PC-9 (cell line): Measurements from ENCODE around the gene P4HA3. TPM values are rescaled to one million over a fixed set of nuclear protein-coding genes. Genes with fewer than 3 reads are reported as not detected.

ENCODE experiments used
- BruUV-seq: library from RNA; stranded (reverse); fragments of 400-500 nt; replicated peaks from 2 replicates; lab custom pipeline; 2021; lab: Mats Ljungman, UMichigan
- CTCF ChIA-PET: fragments of 300-600 bp; sonication (Branson Sonifier 250); formaldehyde crosslinking; loops from one replicate; lab custom pipeline; 2022; ENCODE audit warnings: antibody characterized with exemption; lab: Charles Lee
- POLR2A ChIA-PET: fragments of 300-600 bp; sonication (Branson Sonifier 250); formaldehyde crosslinking; loops from one replicate; lab custom pipeline; 2022; ENCODE audit warnings: antibody characterized with exemption; ENCODE audit not compliant: unreplicated experiment; lab: Charles Lee
- DNase-seq, 2 experiments: peaks; one replicate each; pipeline versions ENCODE4 v3.0.0 to v3.0.0-alpha.2; 2015 to 2022; ENCODE audit warnings: mixed read lengths in 1 of 2
- H2AFZ ChIP-seq: fragments of 200-600 bp; sonication (generic); 2 replicates; pipeline ENCODE4 v1.8.1; 2017; ENCODE audit warnings: antibody characterized with exemption
- H3F3A ChIP-seq: fragments of 200-600 bp; sonication (generic); 2 replicates; pipeline ENCODE4 v1.8.1; 2017; ENCODE audit warnings: antibody characterized with exemption, mild to moderate bottlenecking, low read depth; ENCODE audit not compliant: insufficient read depth
- H3K27ac ChIP-seq: fragments of 200-600 bp; sonication (generic); 2 replicates; pipeline ENCODE4 v1.6.1; 2016; ENCODE audit warnings: mixed run types
- H3K27me3 ChIP-seq: fragments of 200-600 bp; sonication (generic); 2 replicates; pipeline ENCODE4 v1.6.1; 2016; ENCODE audit warnings: low read depth, mixed run types; ENCODE audit not compliant: insufficient read depth
- H3K36me3 ChIP-seq: fragments of 200-600 bp; sonication (generic); 2 replicates; pipeline ENCODE4 v1.6.1; 2016; ENCODE audit warnings: low read depth, mixed run types
- H3K4me1 ChIP-seq: fragments of 200-600 bp; sonication (generic); replicated peaks from 2 replicates; pipeline ENCODE4 v1.6.1; 2016; ENCODE audit warnings: mixed run types; ENCODE audit not compliant: insufficient read depth
- H3K4me2 ChIP-seq: fragments of 200-600 bp; sonication (generic); 2 replicates; pipeline ENCODE4 v1.6.1; 2017; ENCODE audit warnings: mixed run types
- H3K4me3 ChIP-seq: fragments of 200-600 bp; sonication (generic); 2 replicates; pipeline ENCODE4 v1.6.1; 2016; ENCODE audit warnings: mixed run types
- H3K79me2 ChIP-seq: fragments of 200-600 bp; sonication (generic); 2 replicates; pipeline ENCODE4 v1.6.1; 2017; ENCODE audit warnings: low read depth, mixed run types
- H3K9me2 ChIP-seq: fragments of 200-600 bp; sonication (generic); 2 replicates; pipeline ENCODE4 v1.8.1; 2017; ENCODE audit warnings: mild to moderate bottlenecking; ENCODE audit not compliant: insufficient read depth
- H3K9me3 ChIP-seq: fragments of 200-600 bp; sonication (generic); 2 replicates; pipeline ENCODE4 v1.8.1; 2016; ENCODE audit warnings: low read depth; ENCODE audit not compliant: insufficient read depth
- H4K20me1 ChIP-seq: fragments of 200-600 bp; sonication (generic); 2 replicates; pipeline ENCODE4 v1.8.1; 2017; ENCODE audit not compliant: insufficient read depth
- EZH2 ChIP-seq: fragments of 200-600 bp; sonication (generic); IDR thresholded peaks from 2 replicates; pipeline ENCODE4 v1.8.0; 2017; ENCODE audit warnings: antibody characterized with exemption, low read depth
- intact Hi-C: fragments of 100-400 bp; cut with micrococcal nuclease; formaldehyde crosslinking; loops from one replicate; pipeline ENCODE4 v1.10.0; 2022; ENCODE audit not compliant: unreplicated experiment
- total RNA-seq: library from RNA; stranded (reverse); gene quantifications from 2 replicates; pipeline ENCODE4 v1.2.3, GENCODE V29; 2021
- TF ChIP-seq, protein P1 (sequence below): fragments of 200-600 bp; sonication (generic); conservative IDR thresholded peaks from 2 replicates; pipeline ENCODE4 v1.6.1; 2017; ENCODE audit warnings: mixed run types, antibody characterized with exemption, mild to moderate bottlenecking, moderate library complexity

P4HA3 gene
- total RNA-seq, 1 experiment from 2014 or later, result 0.22 TPM

DNA sequence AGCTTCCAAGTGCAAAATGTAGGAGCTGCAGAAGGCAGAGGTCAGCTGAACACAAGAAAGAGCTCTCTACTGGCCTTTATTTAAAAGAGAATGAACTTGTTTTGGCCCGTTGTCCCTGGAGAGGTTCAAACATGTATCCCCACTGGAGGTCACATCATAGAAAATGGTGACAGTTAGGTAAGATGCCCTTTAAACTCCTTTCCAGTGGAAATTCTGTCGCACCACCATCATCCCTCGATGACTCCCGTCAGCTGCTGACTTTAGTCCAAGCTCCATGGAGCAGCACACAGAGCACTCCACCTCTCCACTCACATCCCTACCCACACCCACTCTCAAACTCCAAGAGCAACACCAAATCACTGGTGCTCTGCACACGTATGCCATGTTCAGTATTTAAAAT is 15.2 kb upstream of the P4HA3 start:
- Histone ChIP-seq H3K9me3 (no peaks in the 10 kb centered on the region), H3K27me3 (no peaks in the 10 kb centered on the region), H3K4me3 (no peak overlapping the region), H3K4me1 (0 out of 2 replicates have a peak, but pooled peaks cover 5% of the 10 kb centered on the region), H3K79me2 (no peaks in the 10 kb centered on the region), H3K9me2 (no peaks in the 10 kb centered on the region), H2AFZ (no peak overlapping the region), H4K20me1 (no peaks in the 10 kb centered on the region), H3K36me3 (no peaks in the 10 kb centered on the region), H3K27ac (no peak overlapping the region), H3K4me2 (no peak overlapping the region), H3F3A (peaks cover 10% of the 10 kb centered on the region; the same call in 1 of the 2 replicates)
- no TSS peak for BruUV-seq
- intact Hi-C loops, result no loop called here
- no peak for TF ChIP-seq EZH2
- TF ChIP-seq, protein P1, sequence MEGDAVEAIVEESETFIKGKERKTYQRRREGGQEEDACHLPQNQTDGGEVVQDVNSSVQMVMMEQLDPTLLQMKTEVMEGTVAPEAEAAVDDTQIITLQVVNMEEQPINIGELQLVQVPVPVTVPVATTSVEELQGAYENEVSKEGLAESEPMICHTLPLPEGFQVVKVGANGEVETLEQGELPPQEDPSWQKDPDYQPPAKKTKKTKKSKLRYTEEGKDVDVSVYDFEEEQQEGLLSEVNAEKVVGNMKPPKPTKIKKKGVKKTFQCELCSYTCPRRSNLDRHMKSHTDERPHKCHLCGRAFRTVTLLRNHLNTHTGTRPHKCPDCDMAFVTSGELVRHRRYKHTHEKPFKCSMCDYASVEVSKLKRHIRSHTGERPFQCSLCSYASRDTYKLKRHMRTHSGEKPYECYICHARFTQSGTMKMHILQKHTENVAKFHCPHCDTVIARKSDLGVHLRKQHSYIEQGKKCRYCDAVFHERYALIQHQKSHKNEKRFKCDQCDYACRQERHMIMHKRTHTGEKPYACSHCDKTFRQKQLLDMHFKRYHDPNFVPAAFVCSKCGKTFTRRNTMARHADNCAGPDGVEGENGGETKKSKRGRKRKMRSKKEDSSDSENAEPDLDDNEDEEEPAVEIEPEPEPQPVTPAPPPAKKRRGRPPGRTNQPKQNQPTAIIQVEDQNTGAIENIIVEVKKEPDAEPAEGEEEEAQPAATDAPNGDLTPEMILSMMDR, result no peak
- DNase-seq, result no peak
- POLR2A ChIA-PET, result no interaction called here
- CTCF ChIA-PET, result no interaction called here

DNA sequence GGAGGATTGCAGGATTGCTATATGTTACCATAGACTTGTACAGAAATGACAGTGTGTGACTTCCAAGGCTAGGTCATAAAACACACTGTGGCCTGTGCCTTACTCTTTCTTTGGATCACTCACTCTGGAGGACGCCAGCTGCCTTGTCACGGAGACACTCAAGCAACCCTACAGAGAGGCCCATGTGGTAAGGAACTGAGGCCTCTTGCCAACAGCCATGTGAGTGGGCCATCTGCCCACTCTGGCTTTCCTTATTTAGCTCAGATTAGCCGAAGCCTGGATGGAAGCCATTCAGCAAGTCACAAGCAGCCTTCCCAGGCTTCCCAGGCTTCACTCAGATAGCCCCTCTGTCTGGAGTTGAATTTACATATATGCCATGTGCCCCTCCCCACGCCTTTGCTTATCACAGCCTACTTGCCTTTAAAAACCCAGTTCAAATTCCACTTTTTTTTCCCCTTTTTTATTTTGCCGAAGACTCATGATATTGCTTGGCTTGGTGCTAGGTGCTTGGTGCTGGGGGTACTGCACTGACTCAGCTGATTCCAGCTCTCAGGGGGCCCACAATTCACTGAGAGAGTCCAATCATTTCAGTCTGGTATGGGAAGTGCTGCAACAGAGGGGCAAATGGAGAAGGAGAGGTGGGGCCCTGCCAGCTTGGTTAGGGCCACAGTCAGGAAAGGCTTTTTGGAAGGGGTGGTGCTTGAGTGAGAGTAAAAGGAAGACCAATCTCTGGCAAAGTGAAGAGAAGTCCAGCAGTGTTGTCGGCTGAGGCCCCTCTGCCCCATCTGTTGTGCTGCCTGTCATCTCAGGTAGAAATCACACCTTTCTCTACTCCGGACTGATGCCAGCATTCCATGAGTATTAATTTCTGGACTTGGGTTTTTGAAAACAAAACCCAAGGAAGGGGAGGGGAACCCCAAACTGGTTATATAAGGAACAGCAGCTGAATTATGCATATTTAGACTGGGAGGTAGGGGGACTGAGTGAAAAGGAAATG is 14.5 kb upstream of the P4HA3 start:
- no peaks in the 10 kb centered on the region for H3K79me2 ChIP-seq
- intact Hi-C loops, result no loop called here
- H2AFZ ChIP-seq, result no peak overlapping the region
- POLR2A ChIA-PET, result no interaction called here
- H3K36me3 ChIP-seq, result no peaks in the 10 kb centered on the region
- DNase-seq, result no peak
- H3K4me2 ChIP-seq, result no peak overlapping the region
- BruUV-seq, result no TSS peak
- H3K27me3 ChIP-seq, result no peaks in the 10 kb centered on the region
- TF ChIP-seq EZH2, result no peak
- TF ChIP-seq, protein P1, result no peak
- H3K4me1 ChIP-seq, result 0 out of 2 replicates have a peak, but pooled peaks cover 5% of the 10 kb centered on the region
- H3K9me2 ChIP-seq, result no peaks in the 10 kb centered on the region
- H3K9me3 ChIP-seq, result no peaks in the 10 kb centered on the region
- no peaks in the 10 kb centered on the region for H4K20me1 ChIP-seq
- CTCF ChIA-PET, result no interaction called here
- H3F3A ChIP-seq, result peaks cover 10% of the 10 kb centered on the region; the same call in 1 of the 2 replicates
- no peak overlapping the region for H3K4me3 ChIP-seq
- no peak overlapping the region for H3K27ac ChIP-seq

DNA sequence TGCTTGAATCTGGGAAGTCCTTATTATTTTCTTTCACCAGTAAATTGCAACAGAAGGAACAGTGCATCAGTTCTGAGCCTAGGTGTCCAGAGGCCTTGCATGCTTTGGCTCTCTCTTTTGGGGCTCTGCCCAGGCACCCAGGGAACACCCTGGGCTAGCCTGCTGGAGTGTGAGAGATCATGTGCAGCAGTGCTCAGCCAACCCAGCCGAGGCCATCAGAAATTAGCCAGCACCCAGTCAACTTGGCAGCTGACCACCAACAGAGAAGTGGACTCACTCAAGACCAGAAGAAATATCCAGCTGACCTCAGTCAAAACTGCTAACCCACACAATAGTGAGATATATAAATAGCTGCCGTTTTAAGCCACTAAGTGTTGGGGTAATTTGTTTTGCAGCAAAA is 11.2 kb upstream of the P4HA3 start:
- Histone ChIP-seq H3K9me3 (no peaks in the 10 kb centered on the region), H2AFZ (no peak overlapping the region), H4K20me1 (no peaks in the 10 kb centered on the region), H3K36me3 (no peaks in the 10 kb centered on the region), H3K9me2 (no peaks in the 10 kb centered on the region), H3K4me1 (no peaks in the 10 kb centered on the region), H3K79me2 (no peaks in the 10 kb centered on the region), H3K4me2 (no peak overlapping the region), H3K27ac (no peak overlapping the region), H3K4me3 (no peak overlapping the region), H3F3A (no peaks in the 10 kb centered on the region), H3K27me3 (no peaks in the 10 kb centered on the region)
- POLR2A ChIA-PET, result no interaction called here
- intact Hi-C loops, result no loop called here
- DNase-seq, result no peak
- BruUV-seq, result no TSS peak
- TF ChIP-seq, protein P1, result no peak
- TF ChIP-seq EZH2, result no peak
- CTCF ChIA-PET, result interaction anchor here (0.6 kb wide), 1 partner anchor 127 kb away, joined by 3 read pairs; no protein-coding TSS in a partner anchor
